ENCODE data around the gene YTHDF1.

GRCh38 chr20:63171991-63172390 lies 43.9 kb downstream of the YTHDF1 start:
- TF ChIP-seq CTCF (IDR thresholded peaks at IDR 0.05) (no peak), POLR2A (IDR thresholded peaks at IDR 0.05) (no peak)

Data from vagina (tissue), 2 donors.